Measurements from ENCODE around the gene ANKRD13C. TPM values are rescaled to one million over a fixed set of nuclear protein-coding genes. Genes with fewer than 3 reads are reported as not detected.

ANKRD13C gene
- total RNA-seq, 2 donors from 2014 or later: 22.6 to 25.2 TPM

GRCh38 chr1:70364439-70364838 is 9.9 kb upstream of the ANKRD13C start:
- peaks cover 32% of the 10 kb centered on the region for H3K4me1 Mint-ChIP-seq
- H3K27me3 ChIP-seq (ENCODE audit: control insufficient read depth, insufficient read depth, low read length, poor library complexity, severe bottlenecking): no peaks in the 10 kb centered on the region
- 91% methylated on average over 2 to 3 of the region's 3 CpGs for WGBS, 2 experiments (ENCODE audit: insufficient coverage in 1 of 2, insufficient read length in 1 of 2)
- peaks cover 7% of the 10 kb centered on the region for H3K9me3 ChIP-seq (ENCODE audit: control insufficient read depth, low read length)
- H3K4me3 Mint-ChIP-seq: no peak overlapping the region
- peaks cover 12% of the 10 kb centered on the region for H3K36me3 Mint-ChIP-seq (ENCODE audit: low read depth)
- no peak overlapping the region for H3K4me3 ChIP-seq (ENCODE audit: low read length)
- DNase-seq: no peak
- H3K9me3 Mint-ChIP-seq: peaks cover 7% of the 10 kb centered on the region
- no peaks in the 10 kb centered on the region for H3K27me3 Mint-ChIP-seq (ENCODE audit: insufficient read depth)
- no peak for TF ChIP-seq CTCF (conservative IDR thresholded peaks at IDR 0.05)
- H3K9ac ChIP-seq (ENCODE audit: extremely low read depth, low read length, poor library complexity, severe bottlenecking): no peak overlapping the region
- H3K27ac Mint-ChIP-seq: no peak overlapping the region
- H3K36me3 ChIP-seq (ENCODE audit: control insufficient read depth, insufficient read depth, low read length): no peaks in the 10 kb centered on the region
- no peak overlapping the region for H3K27ac ChIP-seq (ENCODE audit: low read depth, low read length)
- H3K4me1 ChIP-seq (ENCODE audit: control insufficient read depth, insufficient read depth, low read length): peaks cover 8% of the 10 kb centered on the region

- H3K4me3 ChIP-seq (ENCODE audit: low read length): no peak overlapping the region
- H3K4me3 Mint-ChIP-seq: no peak overlapping the region
- no peak for TF ChIP-seq CTCF (conservative IDR thresholded peaks at IDR 0.05)
- no peaks in the 10 kb centered on the region for H3K27me3 Mint-ChIP-seq (ENCODE audit: insufficient read depth)
- H3K9ac ChIP-seq (ENCODE audit: extremely low read depth, low read length, poor library complexity, severe bottlenecking): peak overlapping the region; percentile 29
- peak overlapping the region; percentile 36 for H3K27ac Mint-ChIP-seq
- WGBS, 2 experiments (ENCODE audit: insufficient coverage in 1 of 2, insufficient read length in 1 of 2): 63 to 67% methylated on average over 2 to 3 of the region's 3 CpGs
- H3K27ac ChIP-seq (ENCODE audit: low read depth, low read length): no peak overlapping the region
- no peak for DNase-seq
- peaks cover under 1% of the 10 kb centered on the region for H3K9me3 Mint-ChIP-seq
- H3K36me3 Mint-ChIP-seq (ENCODE audit: low read depth): peaks cover 5% of the 10 kb centered on the region
- no peaks in the 10 kb centered on the region for H3K27me3 ChIP-seq (ENCODE audit: control insufficient read depth, insufficient read depth, low read length, poor library complexity, severe bottlenecking)
- H3K4me1 Mint-ChIP-seq: peaks cover 32% of the 10 kb centered on the region
- H3K36me3 ChIP-seq (ENCODE audit: control insufficient read depth, insufficient read depth, low read length): no peaks in the 10 kb centered on the region
- H3K9me3 ChIP-seq (ENCODE audit: control insufficient read depth, low read length): peaks cover 1% of the 10 kb centered on the region
- H3K4me1 ChIP-seq (ENCODE audit: control insufficient read depth, insufficient read depth, low read length): peaks cover 5% of the 10 kb centered on the region
Measured at GRCh38 chr1:70361727-70362398, 7.3 kb upstream of the ANKRD13C start.

DNA sequence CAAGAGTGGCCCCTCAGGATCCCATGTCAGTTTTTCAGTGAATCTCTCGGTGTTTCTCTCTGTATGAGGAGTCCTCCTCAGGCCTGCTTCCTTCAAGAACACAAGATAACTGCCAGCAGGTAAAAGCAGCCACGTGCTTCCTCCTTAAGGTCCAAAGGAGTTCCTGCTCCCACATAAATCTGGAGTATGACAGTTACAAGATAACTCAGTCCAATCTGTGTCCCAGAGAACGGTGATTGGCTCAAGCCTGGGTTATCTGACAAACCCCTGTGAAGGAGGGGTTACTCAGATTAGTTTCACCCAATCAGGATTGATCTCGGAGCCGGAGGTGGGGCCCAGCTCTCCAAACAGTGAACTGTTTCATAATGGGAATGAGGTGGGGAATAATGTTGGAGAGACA is 5.8 kb upstream of the ANKRD13C start:
- Mint-ChIP-seq H3K4me1 (peaks cover 28% of the 10 kb centered on the region), H3K9me3 (no peaks in the 10 kb centered on the region), H3K27me3 (ENCODE audit: insufficient read depth) (no peaks in the 10 kb centered on the region), H3K4me3 (no peak overlapping the region), H3K27ac (peak overlapping the region; percentile 60), H3K36me3 (ENCODE audit: low read depth) (peaks cover 5% of the 10 kb centered on the region)
- peak; percentile 66 for DNase-seq
- H3K9me3 ChIP-seq (ENCODE audit: control insufficient read depth, low read length): no peaks in the 10 kb centered on the region
- peaks cover 5% of the 10 kb centered on the region for H3K4me1 ChIP-seq (ENCODE audit: control insufficient read depth, insufficient read depth, low read length)
- no peak overlapping the region for H3K27ac ChIP-seq (ENCODE audit: low read depth, low read length)
- H3K27me3 ChIP-seq (ENCODE audit: control insufficient read depth, insufficient read depth, low read length, poor library complexity, severe bottlenecking): no peaks in the 10 kb centered on the region
- no peak overlapping the region for H3K9ac ChIP-seq (ENCODE audit: extremely low read depth, low read length, poor library complexity, severe bottlenecking)
- no peaks in the 10 kb centered on the region for H3K36me3 ChIP-seq (ENCODE audit: control insufficient read depth, insufficient read depth, low read length)
- no peak overlapping the region for H3K4me3 ChIP-seq (ENCODE audit: low read length)
- WGBS, 2 experiments (ENCODE audit: insufficient coverage in 1 of 2, insufficient read length in 1 of 2): 80 to 90% methylated on average over 3 to 5 of the region's 5 CpGs
- no peak for TF ChIP-seq CTCF (conservative IDR thresholded peaks at IDR 0.05)

Measured in endodermal cell (in vitro differentiated cells).